Left kidney (tissue), 2 donors: ENCODE data around the gene NDUFS3. TPM values are rescaled to one million over a fixed set of nuclear protein-coding genes. Genes with fewer than 3 reads are reported as not detected.
A peak's percentile ranks its signal among the peaks of the same experiment; 100 is the strongest.

Experiments
- DNase-seq: peaks from one replicate; pipeline ENCODE4 v3.0.0-alpha.2; 2013
- polyA plus RNA-seq: library from polyadenylated mRNA; unstranded; fragments of 120-200 nt; gene quantifications from one replicate; pipeline ENCODE4 v1.2.1, GENCODE V29; 2013; ENCODE audit not compliant: insufficient read length

The NDUFS3 gene
- polyA plus RNA-seq, 1 donor, result 148 TPM

GRCh38 chr11:47589584-47589976, 10.7 kb downstream of the NDUFS3 start:
- no peak for DNase-seq

GRCh38 chr11:47589977-47590861, 11.3 kb downstream of the NDUFS3 start:
- no peak for DNase-seq

- DNase-seq, result no peak
These were observed 12.9 kb downstream of the NDUFS3 start for GRCh38 chr11:47591764-47592163.

- DNase-seq, result no peak
These were observed 13.4 kb downstream of the NDUFS3 start for GRCh38 chr11:47592251-47592650.

GRCh38 chr11:47592970-47593369, 14.1 kb downstream of the NDUFS3 start:
- DNase-seq, result no peak

GRCh38 chr11:47593492-47593933, 14.6 kb downstream of the NDUFS3 start:
- DNase-seq, result no peak

- no peak for DNase-seq
These were observed 15.3 kb downstream of the NDUFS3 start, which contains the start of gene C1QTNF4 for GRCh38 chr11:47593934-47594855. TSS of gene C1QTNF4 (minus strand) at chr11:47594411. CDS start at chr11:47590810, 3,601 bp downstream.

- DNase-seq, result no peak
These were observed 16.2 kb downstream of the NDUFS3 start for GRCh38 chr11:47595029-47595428.

- DNase-seq, result no peak
These were observed 17.1 kb downstream of the NDUFS3 start for GRCh38 chr11:47595967-47596366.

- DNase-seq, result no peak
These were observed 21.0 kb downstream of the NDUFS3 start for GRCh38 chr11:47599902-47600301.

- DNase-seq, result no peak
These were observed 24.4 kb downstream of the NDUFS3 start for GRCh38 chr11:47603295-47603694.

- DNase-seq, result no peak
These were observed 27.0 kb downstream of the NDUFS3 start for GRCh38 chr11:47605921-47606320.

GRCh38 chr11:47606731-47607130, 27.9 kb downstream of the NDUFS3 start:
- DNase-seq, result no peak

- no peak for DNase-seq
These were observed 28.5 kb downstream of the NDUFS3 start for GRCh38 chr11:47607380-47607779.

- no peak for DNase-seq
These were observed 30.8 kb downstream of the NDUFS3 start for GRCh38 chr11:47609675-47610074.

GRCh38 chr11:47611348-47611794, 32.5 kb downstream of the NDUFS3 start:
- no peak for DNase-seq

- no peak for DNase-seq
These were observed 36.4 kb downstream of the NDUFS3 start for GRCh38 chr11:47615249-47615648.

GRCh38 chr11:47616726-47617416, 38.0 kb downstream of the NDUFS3 start:
- DNase-seq, result peak; percentile 51

- no peak for DNase-seq
These were observed 38.5 kb downstream of the NDUFS3 start for GRCh38 chr11:47617417-47617809.

- DNase-seq, result no peak
These were observed 42.0 kb downstream of the NDUFS3 start for GRCh38 chr11:47620836-47621378.

GRCh38 chr11:47626234-47626633, 47.4 kb downstream of the NDUFS3 start:
- DNase-seq, result no peak

GRCh38 chr11:47628026-47628425, 49.2 kb downstream of the NDUFS3 start:
- no peak for DNase-seq
